Nephron progenitor cell (in vitro differentiated cells): Measurements from ENCODE around the gene AIP.
A peak's percentile ranks its signal among the peaks of the same experiment; 100 is the strongest.

Source experiments
- DNase-seq: peaks from one replicate; pipeline ENCODE4 v3.0.0; 2021
- H3K27ac Mint-ChIP-seq: 2 replicates; pipeline ENCODE4 v1.8.0; 2021; ENCODE audit warnings: mild to moderate bottlenecking, moderate library complexity, mixed read lengths
- H3K27me3 Mint-ChIP-seq: 2 replicates; pipeline ENCODE4 v1.8.0; 2021; ENCODE audit warnings: mild to moderate bottlenecking, low read depth, mixed read lengths; ENCODE audit not compliant: poor library complexity
- H3K36me3 Mint-ChIP-seq: 2 replicates; pipeline ENCODE4 v1.8.0; 2021; ENCODE audit warnings: low read depth, mixed read lengths
- H3K4me1 Mint-ChIP-seq: 2 replicates; pipeline ENCODE4 v1.8.0; 2021; ENCODE audit warnings: mixed read lengths
- H3K4me3 Mint-ChIP-seq: 2 replicates; pipeline ENCODE4 v1.8.0; 2021; ENCODE audit warnings: mild to moderate bottlenecking, moderate library complexity, mixed read lengths
- H3K9me3 Mint-ChIP-seq: 2 replicates; pipeline ENCODE4 v1.8.0; 2021; ENCODE audit warnings: mild to moderate bottlenecking, moderate library complexity, mixed read lengths
- CTCF ChIP-seq: fragments of 200-600 bp; sonication (generic); IDR thresholded peaks from 2 replicates; pipeline ENCODE4 v1.5.0; 2021; ENCODE audit warnings: antibody characterized with exemption

AIP gene

DNA sequence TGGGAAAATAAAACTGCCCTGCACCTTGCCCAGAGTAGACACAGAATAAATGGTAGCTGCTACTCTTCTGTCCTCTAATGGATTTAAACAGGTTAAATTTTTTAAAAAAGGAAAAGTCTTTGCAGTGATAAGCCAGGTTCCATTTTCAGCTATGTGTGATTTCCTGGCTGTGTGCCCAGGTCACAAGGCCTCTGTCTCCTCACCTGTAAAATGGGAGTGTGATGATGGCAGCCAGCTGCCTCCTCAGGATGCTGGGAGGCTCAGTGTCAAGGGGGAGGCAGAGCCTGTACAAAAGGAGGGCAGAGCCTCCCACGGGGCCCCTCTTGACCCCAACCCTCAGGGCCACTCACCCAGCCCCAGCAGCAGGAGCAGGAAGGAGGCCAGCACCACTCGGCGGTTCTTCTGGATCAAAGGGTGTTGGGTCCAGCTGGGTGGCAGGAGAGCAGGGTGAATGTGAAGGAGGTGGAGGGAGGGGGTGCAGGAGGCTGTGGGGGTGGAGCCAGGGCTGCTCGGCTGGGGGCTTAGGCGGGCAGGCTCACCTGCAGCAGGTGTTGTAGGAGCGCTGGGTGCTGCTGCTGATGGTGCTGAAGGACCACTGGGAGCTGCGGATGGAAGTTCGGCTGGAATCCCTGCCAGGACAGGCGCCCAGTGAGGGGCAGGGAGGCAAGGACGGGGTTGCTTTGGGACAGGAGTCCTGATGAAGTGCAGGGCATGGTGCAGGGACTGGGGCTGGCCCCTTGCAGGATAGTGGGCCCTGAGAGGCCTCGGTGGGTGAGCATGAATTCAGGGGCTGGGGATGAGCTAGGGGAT, 15.7 kb upstream of the AIP start:
- Mint-ChIP-seq H3K27ac (no peak overlapping the region), H3K4me1 (peaks cover 25% of the 10 kb centered on the region), H3K36me3 (peaks cover 4% of the 10 kb centered on the region), H3K27me3 (peaks cover 3% of the 10 kb centered on the region), H3K4me3 (peak overlapping the region; percentile 89), H3K9me3 (no peaks in the 10 kb centered on the region)
- TF ChIP-seq CTCF, result no peak
- DNase-seq, result no peak

GRCh38 chr11:67468056-67468455, 14.8 kb upstream of the AIP start:
- TF ChIP-seq CTCF, result no peak
- H3K4me3 Mint-ChIP-seq, result peak overlapping the region; percentile 89
- peak overlapping the region; percentile 95 for H3K27ac Mint-ChIP-seq
- no peak for DNase-seq
- H3K9me3 Mint-ChIP-seq, result no peaks in the 10 kb centered on the region
- peaks cover 4% of the 10 kb centered on the region for H3K36me3 Mint-ChIP-seq
- H3K27me3 Mint-ChIP-seq, result peaks cover 9% of the 10 kb centered on the region
- H3K4me1 Mint-ChIP-seq, result peaks cover 31% of the 10 kb centered on the region

DNA sequence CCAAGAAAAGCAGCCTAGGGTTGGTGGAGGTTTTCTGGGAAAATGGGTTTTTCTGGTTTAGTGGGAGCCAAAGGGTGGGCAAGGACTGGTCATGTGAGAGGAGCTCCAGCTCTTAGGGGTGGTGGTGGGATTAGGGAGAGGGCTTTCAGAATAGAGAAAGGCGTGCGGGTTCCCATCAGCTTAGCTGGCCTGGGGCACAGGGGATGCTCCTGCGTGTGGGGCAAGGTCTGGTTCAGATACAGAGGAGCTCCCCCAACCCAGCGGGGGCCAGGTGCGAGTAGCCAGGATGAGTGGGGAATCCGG, 14.4 kb upstream of the AIP start:
- Mint-ChIP-seq H3K9me3 (no peaks in the 10 kb centered on the region), H3K4me1 (peaks cover 34% of the 10 kb centered on the region), H3K27ac (peak overlapping the region; percentile 95), H3K4me3 (peak overlapping the region; percentile 89), H3K27me3 (peaks cover 9% of the 10 kb centered on the region), H3K36me3 (peaks cover 4% of the 10 kb centered on the region)
- TF ChIP-seq CTCF, result no peak
- no peak for DNase-seq

- Mint-ChIP-seq H3K4me3 (peak within 1 kb of the TSS; percentile 89), H3K27me3 (peaks cover 9% of the 10 kb centered on the region), H3K4me1 (peaks cover 34% of the 10 kb centered on the region), H3K9me3 (no peaks in the 10 kb centered on the region), H3K27ac (peak within 1 kb of the TSS; percentile 95), H3K36me3 (peaks cover 4% of the 10 kb centered on the region)
- peak; percentile 94 for DNase-seq
- peak; percentile 15 for TF ChIP-seq CTCF
Measured at GRCh38 chr11:67468759-67469507, 13.9 kb upstream of the AIP start, which contains the start of gene TMEM134. TMEM134 (minus strand) TSS chr11:67469251; CDS start chr11:67469192, 59 bp downstream.

- Mint-ChIP-seq H3K9me3 (no peaks in the 10 kb centered on the region), H3K27ac (no peak overlapping the region), H3K27me3 (peaks cover 9% of the 10 kb centered on the region), H3K4me3 (peak overlapping the region; percentile 67), H3K4me1 (peaks cover 34% of the 10 kb centered on the region), H3K36me3 (peaks cover 4% of the 10 kb centered on the region)
- no peak for TF ChIP-seq CTCF
- no peak for DNase-seq
Measured at GRCh38 chr11:67469508-67469811, 13.4 kb upstream of the AIP start.
